RWPE1 (cell line): ENCODE results near the gene TBC1D19.
"Not testable (repeated sequence)": the region's sequence is repeated elsewhere in the genome, so short reads cannot be mapped to it uniquely, and the experiment has no call there.

Experiments used
- CTCF ChIA-PET: fragments of 350-600 bp; sonication (Branson Sonifier 250); formaldehyde crosslinking; extraction: SDS; loops from one replicate; lab custom pipeline; 2021; lab: Yijun Ruan, JAX
- POLR2A ChIA-PET: fragments of 400-600 bp; formaldehyde crosslinking; extraction: SDS; loops from one replicate; lab custom pipeline; 2020; ENCODE audit warnings: antibody characterized with exemption; ENCODE audit not compliant: low non-redundant PET; lab: Yijun Ruan, JAX
- DNase-seq: peaks from one replicate; pipeline ENCODE4 v3.0.0; 2012; ENCODE audit warnings: low spot score
- H3K27ac ChIP-seq: fragments of 450-650 bp; 2 replicates; pipeline ENCODE4 v1.5.1; 2017
- CTCF ChIP-seq: fragments of 450-650 bp; conservative IDR thresholded peaks from 2 replicates; pipeline ENCODE4 v1.5.1; 2017; ENCODE audit warnings: low read depth, mild to moderate bottlenecking

The TBC1D19 gene

GRCh38 chr4:26692014-26692726, 108.3 kb downstream of the TBC1D19 start:
- no peak for DNase-seq
- CTCF ChIA-PET: interaction anchor here (0.6 kb wide), 1 partner anchor 735 kb away, joined by 3 read pairs; no protein-coding TSS in a partner anchor

GRCh38 chr4:26694131-26694530, 110.2 kb downstream of the TBC1D19 start:
- DNase-seq, CTCF ChIA-PET, H3K27ac ChIP-seq, POLR2A ChIA-PET: not testable (repeated sequence)

More at GRCh38 chr4:26692014-26692726, 108.3 kb downstream of the TBC1D19 start:
- H3K27ac ChIP-seq: no peak overlapping the region
- TF ChIP-seq CTCF: no peak
- POLR2A ChIA-PET: no interaction called here

GRCh38 chr4:26700110-26700509, 116.2 kb downstream of the TBC1D19 start:
- no peak for TF ChIP-seq CTCF
- DNase-seq: no peak
- ChIA-PET POLR2A (no interaction called here), CTCF (no interaction called here)
- H3K27ac ChIP-seq: no peak overlapping the region

- ChIA-PET CTCF (no interaction called here), POLR2A (no interaction called here)
- DNase-seq: no peak
- TF ChIP-seq CTCF: no peak
- H3K27ac ChIP-seq: no peak overlapping the region
Observed at GRCh38 chr4:26701095-26701494, 117.2 kb downstream of the TBC1D19 start.

- POLR2A ChIA-PET: no interaction called here
- CTCF ChIA-PET: no interaction called here
- TF ChIP-seq CTCF: no peak
- no peak overlapping the region for H3K27ac ChIP-seq
- DNase-seq: no peak
Observed at GRCh38 chr4:26701786-26702227, 117.9 kb downstream of the TBC1D19 start.

- POLR2A ChIA-PET: no interaction called here
- no peak overlapping the region for H3K27ac ChIP-seq
- no peak for DNase-seq
- CTCF ChIA-PET: no interaction called here
- TF ChIP-seq CTCF: no peak
Observed at GRCh38 chr4:26707342-26707741, 123.5 kb downstream of the TBC1D19 start.

GRCh38 chr4:26709246-26709645, 125.4 kb downstream of the TBC1D19 start:
- no peak for DNase-seq
- H3K27ac ChIP-seq: no peak overlapping the region
- ChIA-PET CTCF (interaction anchor here (0.7 kb wide), 1 partner anchor 14 kb away, joined by 3 read pairs; no protein-coding TSS in a partner anchor), POLR2A (no interaction called here)
- no peak for TF ChIP-seq CTCF
